Hindlimb muscle (tissue), 1 donor: ENCODE results near the gene CST7. TPM values are rescaled to one million over a fixed set of nuclear protein-coding genes. Genes with fewer than 3 reads are reported as not detected.
"Not testable (repeated sequence)": the region's sequence is repeated elsewhere in the genome, so short reads cannot be mapped to it uniquely, and the experiment has no call there.

ENCODE experiments used
- DNase-seq: peaks from one replicate; pipeline ENCODE4 v3.0.0-alpha.2; 2013
- polyA plus RNA-seq: library from polyadenylated mRNA; unstranded; fragments of 120-200 nt; gene quantifications from one replicate; pipeline ENCODE4 v1.2.1, GENCODE V29; 2013; ENCODE audit not compliant: insufficient read length

Gene CST7
- polyA plus RNA-seq, 1 donor: 0.63 TPM

DNA sequence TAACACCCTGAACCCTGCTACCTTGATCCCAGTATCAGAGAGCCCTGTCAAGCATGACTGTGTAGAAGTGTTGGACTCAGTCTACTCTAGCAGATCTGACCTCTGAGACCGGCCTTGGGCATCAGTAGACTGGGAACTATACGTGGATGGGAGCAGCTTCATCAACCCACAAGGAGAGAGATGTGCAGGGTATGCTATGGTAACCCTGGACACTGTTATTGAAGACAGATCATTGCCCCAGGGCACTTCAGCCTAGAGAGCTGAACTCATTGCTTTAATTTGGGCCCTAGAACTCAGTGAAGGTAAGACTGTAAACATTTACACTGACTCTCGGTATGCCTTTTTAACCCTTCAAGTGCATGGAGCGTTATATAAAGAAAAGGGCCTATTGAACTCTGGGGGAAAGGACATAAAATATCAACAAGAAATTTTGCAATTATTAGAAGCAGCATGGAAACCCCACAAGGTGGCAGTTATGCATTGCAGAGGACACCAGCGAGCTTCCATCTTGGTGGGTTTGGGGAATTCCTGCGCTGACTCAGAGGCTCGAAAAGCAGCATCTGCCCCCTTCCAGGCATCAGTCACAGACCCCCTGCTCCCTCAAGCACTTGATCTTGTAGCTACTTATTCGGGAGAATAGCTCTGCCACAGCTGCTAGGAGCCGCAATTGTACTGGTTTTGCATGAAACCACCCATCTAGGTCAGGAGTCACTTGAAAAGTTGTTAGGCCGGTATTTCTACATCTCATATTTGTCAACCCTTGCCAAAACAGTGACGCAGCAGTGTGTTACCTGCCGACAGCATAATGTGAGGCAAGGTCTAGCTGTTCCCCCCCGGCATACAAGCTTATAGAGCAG is 19.0 kb upstream of the CST7 start:
- not testable (repeated sequence) for DNase-seq

DNA sequence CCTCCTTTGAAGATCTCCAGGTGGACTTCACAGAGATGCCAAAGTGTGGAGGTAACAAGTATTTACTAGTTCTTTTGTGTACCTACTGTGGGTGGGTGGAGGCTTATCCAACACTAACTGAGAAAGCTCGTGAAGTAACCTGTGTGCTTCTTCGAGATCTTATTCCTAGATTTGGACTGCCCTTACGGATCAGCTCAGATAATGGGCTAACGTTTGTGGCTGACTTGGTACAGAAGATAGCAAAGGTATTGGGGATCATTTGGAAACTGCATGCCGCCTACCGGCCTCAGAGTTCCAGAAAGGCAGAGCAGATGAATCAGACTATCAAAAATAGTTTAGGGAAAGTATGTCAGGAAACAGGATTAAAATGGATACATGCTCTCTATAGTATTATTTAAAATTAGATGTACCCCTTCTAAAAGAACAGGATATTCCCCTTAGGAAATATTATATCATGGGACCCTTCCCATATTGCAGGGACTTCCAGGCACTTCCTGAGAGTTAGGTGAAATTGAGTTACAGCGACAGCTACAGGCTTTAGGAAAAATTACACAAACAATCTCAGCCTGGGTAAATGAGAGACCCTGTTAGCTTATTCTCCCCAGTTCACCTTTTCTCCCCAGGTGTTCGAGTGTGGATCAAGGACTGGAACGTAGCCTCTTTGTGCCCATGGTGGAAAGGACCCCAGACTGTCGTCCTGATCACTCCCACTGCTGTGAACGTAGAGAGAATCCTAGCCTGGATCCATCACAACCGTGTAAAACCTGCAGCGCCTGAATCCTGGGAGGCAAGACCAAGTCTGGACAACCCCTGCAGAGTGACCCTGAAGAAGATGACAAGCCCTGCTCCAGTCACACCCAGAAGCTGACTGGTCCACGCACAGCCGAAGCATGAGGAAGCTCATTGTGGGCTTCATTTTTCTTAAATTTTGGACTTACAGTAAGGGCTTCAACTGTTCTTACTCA is 18.1 kb upstream of the CST7 start:
- not testable (repeated sequence) for DNase-seq

DNA sequence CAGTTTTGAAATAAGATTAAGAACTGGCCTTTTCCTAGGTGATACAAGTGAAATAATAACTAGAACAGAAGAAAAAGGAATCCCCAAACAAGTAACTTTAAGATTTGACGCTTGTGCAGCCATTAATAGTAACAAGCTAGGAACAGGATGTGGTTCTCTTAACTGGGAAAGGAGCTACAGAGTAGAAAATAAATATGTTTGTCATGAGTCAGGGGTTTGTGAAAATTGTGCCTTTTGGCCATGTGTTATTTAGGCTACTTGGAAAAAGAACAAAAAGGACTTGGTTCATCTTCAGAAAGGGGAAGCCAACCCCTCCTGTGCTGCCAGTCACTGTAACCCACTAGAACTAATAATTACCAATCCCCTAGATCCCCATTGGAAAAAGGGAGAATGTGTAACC is 17.2 kb upstream of the CST7 start:
- not testable (repeated sequence) for DNase-seq

DNA sequence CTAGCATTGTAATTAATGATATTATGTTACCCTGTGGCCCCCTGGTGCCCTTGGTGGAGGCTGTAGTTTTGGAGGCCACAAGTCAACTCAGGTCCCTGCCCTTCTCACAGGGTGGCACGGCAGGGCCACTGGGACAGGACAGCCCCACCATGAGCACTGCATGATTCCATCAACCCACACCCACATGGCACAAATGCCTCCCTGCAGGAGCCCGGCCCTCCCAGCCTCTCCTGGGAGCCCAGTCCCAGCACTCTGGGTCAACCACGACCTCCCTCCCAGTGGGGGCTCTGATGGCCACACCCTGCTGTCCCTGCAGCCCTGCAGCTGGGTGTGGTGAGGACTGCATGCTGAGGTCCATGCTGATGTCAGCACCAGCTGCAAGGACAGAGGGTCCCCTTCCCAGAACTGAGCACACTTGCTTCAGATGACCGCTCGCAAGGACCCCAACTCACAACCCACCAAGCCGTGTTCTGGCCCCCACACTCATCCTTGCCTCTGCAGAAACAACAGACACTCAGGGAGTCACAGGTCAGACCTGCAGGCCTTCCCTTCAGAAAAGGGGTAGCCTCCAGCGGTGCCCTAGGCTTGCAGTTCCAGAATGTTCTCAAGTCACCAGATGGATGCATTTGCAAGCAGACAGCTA is 15.7 kb upstream of the CST7 start:
- DNase-seq: no peak

DNA sequence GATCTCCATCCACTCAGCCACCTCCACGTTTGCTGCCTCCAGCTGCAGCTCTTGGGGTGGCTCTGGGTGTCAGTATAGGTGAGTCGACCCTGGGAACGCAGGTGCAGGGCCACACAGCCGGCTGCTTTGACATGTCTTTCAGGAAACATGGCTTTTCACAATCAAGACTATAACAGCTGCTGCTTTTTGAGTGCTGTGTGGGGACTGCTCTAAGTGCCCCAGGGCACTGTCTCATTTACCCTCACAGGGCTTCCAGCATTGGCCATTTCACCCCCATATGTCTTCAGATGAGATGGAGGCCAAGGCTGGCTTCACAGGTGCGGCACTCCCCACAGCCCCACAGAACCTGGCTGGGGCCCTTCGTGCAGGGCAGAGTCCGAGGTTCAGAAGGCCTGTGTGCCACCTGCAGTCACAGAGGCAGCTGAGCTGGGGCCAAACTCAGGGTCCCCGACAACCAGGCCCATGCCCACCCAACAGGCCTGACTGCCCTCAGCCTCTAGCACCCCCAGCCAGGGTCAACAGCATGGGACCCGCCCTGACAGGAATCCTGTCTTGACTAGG is 14.9 kb upstream of the CST7 start:
- no peak for DNase-seq

DNA sequence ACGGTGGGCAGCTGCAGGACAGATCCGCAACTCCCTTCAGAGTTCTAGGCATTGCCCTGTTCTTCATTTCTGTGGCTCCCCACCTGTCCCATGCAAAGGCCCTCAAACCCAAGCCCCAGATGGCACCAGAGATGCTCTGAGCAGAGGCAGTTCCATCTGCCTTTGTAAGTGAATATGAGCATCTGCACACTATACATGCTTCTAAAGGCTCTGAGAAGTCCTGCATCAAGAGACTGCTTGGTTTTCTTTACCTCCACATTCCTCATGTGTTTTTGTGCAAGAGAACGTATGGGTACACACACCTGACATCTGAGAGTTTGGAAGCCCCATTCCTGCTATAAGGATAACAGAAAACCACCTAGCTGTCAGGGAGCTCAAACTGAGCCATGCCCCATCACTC is 14.4 kb upstream of the CST7 start:
- no peak for DNase-seq

DNA sequence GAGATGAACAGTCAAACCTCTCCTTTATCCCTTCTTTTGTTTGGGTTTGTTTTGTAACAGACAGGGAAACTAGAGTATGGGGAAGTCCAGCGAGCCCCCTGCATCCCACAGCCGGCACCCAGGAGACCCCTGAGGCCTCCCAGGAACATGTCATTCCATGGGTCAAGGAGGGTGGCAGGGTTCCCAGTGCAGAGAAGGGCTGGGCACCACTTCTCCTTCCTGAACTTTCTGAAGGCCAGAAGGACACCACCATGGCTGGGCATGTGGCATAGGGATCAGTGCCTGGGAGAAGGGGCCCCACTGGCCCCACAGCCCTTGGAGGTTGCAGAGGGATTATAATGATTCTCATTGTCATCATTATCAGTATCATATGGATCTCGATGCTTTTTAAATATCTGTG is 13.9 kb upstream of the CST7 start:
- no peak for DNase-seq

DNA sequence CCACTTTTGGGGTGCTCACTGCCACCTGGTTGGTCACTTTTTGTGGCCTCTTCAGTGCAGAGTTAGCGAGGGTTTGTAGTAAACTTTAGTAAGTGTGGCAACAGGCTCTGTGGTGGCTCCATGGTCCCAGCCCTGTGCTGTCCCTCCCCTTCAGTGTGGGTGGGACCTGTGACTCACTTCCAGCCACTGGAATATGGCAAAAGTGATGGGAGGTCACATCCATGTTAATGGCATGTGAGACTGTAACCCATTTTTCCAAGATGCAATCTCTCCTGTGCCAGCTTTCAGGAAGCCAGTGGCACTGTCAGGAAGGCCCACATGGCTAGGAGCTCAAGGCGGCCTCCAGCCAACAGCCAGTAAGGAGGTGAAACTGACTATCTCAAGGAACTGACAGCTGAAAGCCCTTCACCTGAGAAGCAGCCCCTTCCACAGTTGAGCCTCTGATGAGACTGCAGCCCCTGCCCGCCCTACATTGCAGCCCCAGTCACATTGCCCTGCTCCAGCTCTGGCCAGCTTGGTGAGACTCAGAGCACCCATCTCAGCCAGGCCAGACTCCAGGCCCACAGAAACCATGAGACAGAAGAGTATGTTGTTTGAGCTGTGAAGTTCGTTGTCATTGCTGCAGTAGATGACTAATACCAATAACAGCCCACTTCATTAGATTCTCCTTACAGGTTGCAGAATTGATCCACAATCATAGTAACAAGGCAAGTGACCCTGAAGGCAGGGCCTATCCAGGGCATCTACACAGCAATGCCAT is 13.1 kb upstream of the CST7 start:
- no peak for DNase-seq

DNA sequence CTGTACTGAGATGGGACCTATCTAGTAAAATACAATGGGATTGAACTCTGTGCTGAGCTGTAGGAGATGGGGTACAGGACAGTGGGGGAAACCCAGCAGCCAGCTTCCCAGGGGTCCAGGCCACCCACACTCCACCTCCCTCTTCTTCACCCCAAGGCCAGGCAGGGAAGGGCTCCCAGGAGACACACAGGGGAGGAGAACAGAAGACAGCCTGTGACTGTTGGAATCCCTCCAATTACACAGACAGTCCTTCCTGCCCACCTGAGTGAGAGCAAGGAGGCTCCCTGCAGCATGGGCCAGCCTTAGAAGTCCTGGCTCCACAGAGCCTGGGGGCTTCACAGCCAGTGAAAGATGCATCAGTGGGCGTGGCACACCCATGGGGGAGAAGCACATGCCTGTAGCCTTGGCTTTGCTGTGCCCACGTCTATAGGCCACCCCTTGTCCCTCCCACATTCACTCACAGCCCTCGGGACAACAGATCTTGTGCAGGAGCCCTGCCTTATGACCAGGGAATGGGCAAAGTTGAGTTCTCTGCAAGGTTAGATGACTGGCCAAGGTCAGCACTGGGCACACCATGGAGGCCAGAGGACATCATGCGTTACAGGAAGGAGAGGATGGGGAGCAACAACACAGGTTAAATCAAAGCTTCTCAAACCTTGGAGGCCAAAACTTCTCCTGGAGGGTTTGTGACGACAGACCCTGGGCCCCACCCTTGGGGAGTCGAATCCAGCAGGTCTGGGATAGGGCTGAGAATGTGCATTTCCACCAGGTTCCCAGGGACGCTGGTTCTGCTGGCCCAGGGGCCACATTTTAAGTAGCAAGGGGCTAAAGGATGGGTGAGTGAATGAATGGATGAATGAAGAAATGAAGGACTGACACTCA is 12.3 kb upstream of the CST7 start:
- no peak for DNase-seq

DNA sequence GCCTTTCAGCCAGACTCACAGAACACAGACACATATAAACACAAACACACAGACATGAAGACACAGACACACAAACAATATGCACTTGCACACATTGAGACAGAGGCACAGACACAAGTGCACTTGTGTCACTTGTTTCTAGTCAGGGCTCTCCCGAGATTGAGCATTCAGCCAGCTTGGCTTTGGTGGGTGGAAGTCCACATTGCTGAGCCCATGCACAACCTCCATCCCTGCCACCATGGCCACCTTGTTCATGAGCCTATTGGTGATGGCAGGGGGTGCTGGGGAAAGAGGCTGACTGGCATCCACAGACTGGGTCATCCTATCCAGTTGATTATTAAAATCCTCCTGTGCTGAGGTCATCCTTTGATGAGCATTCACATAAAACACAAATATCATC is 11.5 kb upstream of the CST7 start:
- no peak for DNase-seq

DNA sequence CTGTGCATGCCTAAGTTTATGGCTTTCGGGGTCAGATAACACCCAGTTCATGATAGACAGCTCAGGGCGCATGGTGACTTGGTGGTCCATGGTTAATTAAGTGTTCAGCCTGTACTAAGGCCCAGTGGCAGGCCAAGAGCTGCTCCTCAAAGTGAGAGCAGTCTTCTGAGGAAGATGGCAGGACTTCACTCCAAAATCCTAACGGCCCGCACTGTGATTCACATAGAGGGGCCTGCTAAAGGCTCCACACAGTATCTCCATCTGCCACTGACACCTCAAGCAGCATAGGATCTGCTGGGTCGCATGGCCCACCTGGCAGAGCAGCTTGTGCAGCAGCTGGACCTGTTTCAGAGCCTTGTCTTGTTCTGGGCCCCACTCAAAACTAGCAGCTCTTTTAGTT is 10.6 kb upstream of the CST7 start:
- no peak for DNase-seq

DNA sequence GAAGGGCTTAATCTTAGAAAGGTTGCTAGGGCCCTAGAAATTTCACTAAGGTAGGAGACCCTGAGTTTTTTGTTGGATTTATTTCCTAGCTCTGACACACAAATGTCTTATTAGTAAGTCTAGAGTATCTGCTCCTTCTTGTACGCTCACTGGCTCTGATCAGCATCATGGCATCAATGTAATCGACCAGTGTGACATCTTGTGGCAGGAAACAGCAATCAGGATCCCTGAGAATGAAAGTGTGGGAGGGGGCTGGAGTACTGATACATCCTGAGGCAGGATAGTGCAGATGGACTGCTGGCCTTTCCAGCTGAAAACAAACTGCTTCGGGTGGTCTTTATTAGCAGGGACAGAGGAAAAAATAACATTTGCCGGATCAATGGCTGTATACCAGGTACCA is 10.0 kb upstream of the CST7 start:
- no peak for DNase-seq

DNA sequence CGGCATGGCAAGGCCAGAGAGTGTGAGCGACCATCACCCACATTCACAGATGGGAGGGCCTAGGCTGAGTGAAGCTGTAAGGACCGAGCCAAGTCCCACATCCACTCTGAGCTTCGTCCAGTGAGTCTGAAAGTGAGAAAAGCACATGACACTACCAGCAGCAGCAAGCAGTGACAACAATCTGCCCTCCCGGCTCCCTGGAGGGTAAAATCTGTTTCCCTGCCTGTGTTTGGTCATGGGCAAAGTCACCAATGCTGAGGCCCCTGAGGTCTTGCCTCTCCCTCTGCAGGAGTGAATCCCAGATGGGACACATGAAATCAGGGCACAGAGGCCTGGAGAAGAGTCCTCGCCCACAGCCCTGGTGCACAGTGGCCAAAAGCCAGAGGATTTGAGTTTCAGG is 6.4 kb upstream of the CST7 start:
- no peak for DNase-seq

DNA sequence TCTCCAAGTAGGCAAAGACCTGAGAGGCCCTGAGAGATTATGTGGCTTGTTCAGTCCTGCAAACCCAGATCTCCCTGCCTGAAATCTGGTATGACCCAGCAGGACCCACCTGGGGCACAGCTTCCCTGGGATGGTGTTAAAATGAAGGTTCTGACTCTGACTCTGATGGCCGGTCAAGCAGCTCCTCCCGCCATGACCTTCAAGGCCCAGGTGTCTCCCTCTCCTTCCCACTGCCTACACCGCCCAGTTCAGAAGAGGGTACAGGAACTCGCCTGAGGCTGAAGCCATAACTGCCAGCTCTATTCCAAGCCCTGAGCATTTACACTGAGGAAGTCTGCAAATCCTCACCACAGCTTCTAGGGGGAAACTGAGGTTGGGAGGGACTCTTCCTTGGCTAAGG is 5.9 kb upstream of the CST7 start:
- DNase-seq: no peak

DNA sequence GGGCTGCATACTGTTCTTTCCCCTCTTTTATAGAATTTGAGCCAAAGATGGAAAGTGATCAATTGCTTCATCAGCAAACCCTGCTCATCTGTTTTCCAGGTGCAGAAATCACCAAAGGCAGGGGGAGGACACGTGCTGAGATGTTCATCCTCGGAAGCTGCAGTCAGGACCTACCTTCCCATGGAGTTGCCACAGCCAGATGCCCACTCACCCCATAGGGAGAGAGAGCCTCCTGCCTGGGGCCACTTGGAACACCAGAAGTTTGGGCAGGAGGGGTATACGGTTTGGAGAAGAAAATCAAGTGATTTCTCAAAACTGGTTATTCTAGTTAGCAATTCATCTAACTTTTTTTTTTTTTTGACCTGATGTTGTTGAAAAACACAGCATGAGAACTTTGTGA is 5.3 kb upstream of the CST7 start:
- DNase-seq: no peak

DNA sequence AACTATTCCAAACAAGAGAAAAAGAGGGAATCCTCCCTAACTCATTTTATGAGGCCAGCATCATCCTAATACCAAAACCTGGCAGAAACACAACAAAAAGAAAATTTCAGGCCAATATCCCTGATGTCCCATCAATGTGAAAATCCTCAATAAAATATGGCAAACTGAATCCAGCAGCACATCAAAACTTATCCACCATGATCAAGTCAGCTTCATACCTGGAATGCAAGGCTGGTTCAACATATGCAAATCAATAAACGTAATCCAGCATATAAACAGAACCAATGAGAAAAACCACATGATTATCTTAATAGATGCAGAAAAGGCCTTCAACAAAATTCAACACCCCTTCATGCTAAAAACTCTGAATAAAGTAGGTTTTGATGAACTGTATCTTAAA is 2.7 kb upstream of the CST7 start:
- not testable (repeated sequence) for DNase-seq

DNA sequence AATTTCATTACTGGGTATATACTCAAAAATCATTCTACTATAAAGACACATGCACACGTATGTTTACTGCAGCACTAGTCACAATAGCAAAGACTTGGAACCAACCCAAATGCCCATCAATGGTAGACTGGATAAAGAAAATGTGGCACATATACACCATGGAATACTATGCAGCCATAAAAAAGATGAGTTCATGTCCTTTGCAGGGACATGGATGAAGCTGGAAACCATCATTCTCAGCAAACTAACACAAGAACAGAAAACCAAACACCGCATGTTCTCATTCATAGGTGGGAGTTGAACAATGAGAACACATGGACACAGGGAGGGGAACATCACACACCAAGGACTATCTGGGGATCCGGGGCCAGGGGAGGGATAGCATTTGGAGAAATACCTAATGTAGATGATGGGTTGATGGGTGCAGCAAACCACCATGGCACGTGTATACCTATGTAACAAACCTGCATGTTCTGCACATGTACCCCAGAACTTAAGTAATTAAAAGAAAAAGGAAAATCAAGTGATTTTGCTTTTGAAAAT is 602 bp upstream of the CST7 start:
- not testable (repeated sequence) for DNase-seq

DNA sequence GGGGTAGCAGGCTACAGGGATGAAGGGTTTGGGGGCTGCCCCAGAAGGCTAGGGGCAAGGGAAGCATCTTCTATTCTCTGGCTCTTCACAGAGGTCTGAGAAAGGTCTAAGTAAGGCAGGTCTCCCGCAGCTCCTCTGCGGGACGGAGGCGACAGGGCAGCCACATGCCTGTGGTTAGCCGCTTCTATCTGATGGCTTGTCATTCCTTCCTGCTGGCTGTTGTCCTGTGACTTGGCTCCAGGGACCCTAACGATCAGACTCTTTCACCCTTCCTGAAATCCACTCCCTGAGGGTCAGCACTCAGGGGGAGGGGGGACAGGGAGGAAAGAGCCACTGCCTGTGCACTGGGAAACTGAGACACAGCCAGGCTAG is 673 bp downstream of the CST7 start:
- DNase-seq: no peak

DNA sequence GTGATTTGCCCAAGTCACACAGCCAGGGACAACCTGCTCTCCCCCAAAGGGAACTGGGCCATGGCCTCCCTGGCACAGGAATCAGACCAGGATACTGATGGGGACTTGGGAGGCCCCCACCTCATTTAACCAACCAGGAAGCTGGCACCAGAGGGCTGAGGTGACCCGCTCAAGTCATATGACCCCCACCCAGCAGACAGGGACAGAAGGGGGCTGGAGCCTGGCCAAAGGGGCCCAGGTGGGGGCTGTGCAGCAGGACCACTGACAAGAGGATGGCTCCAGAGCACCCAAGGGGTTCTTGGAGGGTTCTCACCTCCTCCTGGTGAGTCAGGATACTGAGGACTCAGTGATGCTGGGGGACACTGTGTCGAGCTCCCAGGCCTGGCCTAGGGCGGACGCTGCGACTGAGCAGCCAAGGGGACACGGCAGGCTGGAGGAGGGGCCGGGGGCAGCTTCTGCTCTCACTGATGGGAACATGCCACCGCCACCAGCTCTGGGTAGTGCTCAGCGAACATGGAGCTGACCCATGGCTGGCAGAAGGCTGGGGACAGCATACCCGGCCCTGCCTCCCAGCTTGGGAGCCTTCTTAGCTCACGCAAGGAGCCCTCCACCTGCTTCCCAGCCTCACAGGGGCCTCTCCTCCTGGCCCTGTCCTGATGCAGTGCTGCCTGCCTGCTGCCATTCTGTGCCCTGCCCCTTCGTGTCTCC is 1.2 kb downstream of the CST7 start:
- no peak for DNase-seq
